Tibial artery (tissue), 4 donors: Measurements from ENCODE around the gene ZNF341.

ENCODE experiments used
- DNase-seq, 2 donors: peaks; one replicate each; pipeline ENCODE4 v3.0.0-alpha.2; 2019
- H3K27ac ChIP-seq, 2 donors: fragments of 200-600 bp; sonication (generic) in 1 of 2; 1 replicate in 1 of 2; 2 replicates in 1 of 2; pipeline ENCODE4 v1.5.1; 2018 to 2019; ENCODE audit warnings: mild to moderate bottlenecking in 1 of 2
- H3K27me3 ChIP-seq, 2 donors: fragments of 200-600 bp; sonication (generic) in 1 of 2; one replicate each; pipeline versions ENCODE4 v1.5.1 to v1.6.0; 2016 to 2019
- H3K36me3 ChIP-seq, 3 donors: fragments of 200-600 bp; sonication (generic) in 2 of 3; one replicate each; pipeline ENCODE4 v1.5.1; 2016 to 2019; ENCODE audit warnings: mild to moderate bottlenecking in 2 of 3
- H3K4me1 ChIP-seq, 4 donors: fragments of 200-600 bp; sonication (generic) in 2 of 4; 1 replicate in 3 of 4; 2 replicates in 1 of 4; pipeline ENCODE4 v1.5.1; 2016 to 2019
- H3K4me3 ChIP-seq, 2 donors: fragments of 200-600 bp; sonication (generic) in 1 of 2; 1 replicate in 1 of 2; 2 replicates in 1 of 2; pipeline ENCODE4 v1.5.1; 2018 to 2019; ENCODE audit warnings: mild to moderate bottlenecking in 2 of 2
- H3K9me3 ChIP-seq, 3 donors: fragments of 200-600 bp; sonication (generic) in 1 of 3; one replicate each; pipeline ENCODE4 v1.5.1; 2016 to 2019
- intact Hi-C: fragments of 100-400 bp; cut with DNase I; formaldehyde crosslinking; loops from one replicate; pipeline ENCODE4 v1.15.0; 2023; ENCODE audit warnings: low total_unique reads
- TF ChIP-seq, protein P1 (sequence below), 2 experiments: fragments of 200-600 bp in 1 of 2; fragments of 450-650 bp in 1 of 2; IDR thresholded peaks; one replicate each; pipeline ENCODE4 v1.5.1; 2017 to 2019; ENCODE audit warnings: antibody characterized with exemption in 2 of 2, mild to moderate bottlenecking in 1 of 2, moderate library complexity in 1 of 2

ZNF341 gene

DNA sequence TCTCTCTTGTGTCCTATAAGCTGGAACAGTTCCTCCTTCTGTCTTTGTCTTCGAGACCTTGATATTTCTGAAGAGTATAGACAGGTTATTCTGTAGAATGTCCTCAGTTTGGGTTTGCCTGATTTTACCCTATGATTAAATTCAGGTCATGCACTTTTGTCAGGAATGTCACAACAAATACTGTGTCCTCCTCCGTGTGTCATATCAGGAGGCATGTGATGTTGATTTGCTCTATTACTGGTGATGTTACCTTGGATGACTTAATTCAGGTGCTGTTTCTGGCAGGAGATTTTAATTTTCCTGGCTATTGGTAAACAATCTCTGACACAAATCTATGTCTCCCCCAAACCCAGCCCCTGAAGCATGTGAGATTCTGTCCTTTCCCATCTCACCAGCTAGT, 46.0 kb downstream of the ZNF341 start:
- no peaks in the 10 kb centered on the region for H3K9me3 ChIP-seq
- no peaks in the 10 kb centered on the region for H3K4me1 ChIP-seq
- H3K27ac ChIP-seq, result no peak overlapping the region
- H3K4me3 ChIP-seq, result no peak overlapping the region
- peaks cover 0 to 25% (median 12%) of the 10 kb centered on the region in 3 donors for H3K36me3 ChIP-seq
- TF ChIP-seq, protein P1, sequence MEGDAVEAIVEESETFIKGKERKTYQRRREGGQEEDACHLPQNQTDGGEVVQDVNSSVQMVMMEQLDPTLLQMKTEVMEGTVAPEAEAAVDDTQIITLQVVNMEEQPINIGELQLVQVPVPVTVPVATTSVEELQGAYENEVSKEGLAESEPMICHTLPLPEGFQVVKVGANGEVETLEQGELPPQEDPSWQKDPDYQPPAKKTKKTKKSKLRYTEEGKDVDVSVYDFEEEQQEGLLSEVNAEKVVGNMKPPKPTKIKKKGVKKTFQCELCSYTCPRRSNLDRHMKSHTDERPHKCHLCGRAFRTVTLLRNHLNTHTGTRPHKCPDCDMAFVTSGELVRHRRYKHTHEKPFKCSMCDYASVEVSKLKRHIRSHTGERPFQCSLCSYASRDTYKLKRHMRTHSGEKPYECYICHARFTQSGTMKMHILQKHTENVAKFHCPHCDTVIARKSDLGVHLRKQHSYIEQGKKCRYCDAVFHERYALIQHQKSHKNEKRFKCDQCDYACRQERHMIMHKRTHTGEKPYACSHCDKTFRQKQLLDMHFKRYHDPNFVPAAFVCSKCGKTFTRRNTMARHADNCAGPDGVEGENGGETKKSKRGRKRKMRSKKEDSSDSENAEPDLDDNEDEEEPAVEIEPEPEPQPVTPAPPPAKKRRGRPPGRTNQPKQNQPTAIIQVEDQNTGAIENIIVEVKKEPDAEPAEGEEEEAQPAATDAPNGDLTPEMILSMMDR (IDR thresholded peaks at IDR 0.05), result no peak
- DNase-seq, result no peak
- intact Hi-C loops, result no loop called here
- no peaks in the 10 kb centered on the region for H3K27me3 ChIP-seq

DNA sequence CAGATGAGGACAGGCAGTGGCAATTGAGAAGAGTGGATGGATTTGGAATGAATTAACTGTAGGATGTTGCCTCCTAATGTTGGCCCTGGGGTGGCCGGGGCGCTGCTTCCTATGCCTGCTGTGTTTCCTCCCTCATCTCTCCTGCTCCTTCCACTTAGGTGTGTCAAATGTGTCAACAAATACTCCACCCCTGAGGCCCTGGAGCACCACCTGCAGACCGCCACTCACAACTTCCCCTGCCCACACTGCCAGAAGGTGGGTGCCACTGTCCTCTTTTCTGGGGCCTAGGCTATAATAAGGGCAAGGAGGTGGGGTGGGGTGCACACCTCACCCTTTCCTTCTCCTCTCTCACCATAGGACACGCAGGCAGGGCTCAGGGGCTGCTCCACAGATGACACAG, 49.3 kb downstream of the ZNF341 start:
- intact Hi-C loops, result no loop called here
- no peaks in the 10 kb centered on the region for H3K4me1 ChIP-seq
- H3K9me3 ChIP-seq, result no peaks in the 10 kb centered on the region
- no peak overlapping the region for H3K27ac ChIP-seq
- DNase-seq, result no peak
- H3K27me3 ChIP-seq, result no peaks in the 10 kb centered on the region
- TF ChIP-seq, protein P1 (IDR thresholded peaks at IDR 0.05), result no peak
- H3K4me3 ChIP-seq, result no peak overlapping the region
- peaks cover 0 to 23% (median 12%) of the 10 kb centered on the region in 3 donors for H3K36me3 ChIP-seq

DNA sequence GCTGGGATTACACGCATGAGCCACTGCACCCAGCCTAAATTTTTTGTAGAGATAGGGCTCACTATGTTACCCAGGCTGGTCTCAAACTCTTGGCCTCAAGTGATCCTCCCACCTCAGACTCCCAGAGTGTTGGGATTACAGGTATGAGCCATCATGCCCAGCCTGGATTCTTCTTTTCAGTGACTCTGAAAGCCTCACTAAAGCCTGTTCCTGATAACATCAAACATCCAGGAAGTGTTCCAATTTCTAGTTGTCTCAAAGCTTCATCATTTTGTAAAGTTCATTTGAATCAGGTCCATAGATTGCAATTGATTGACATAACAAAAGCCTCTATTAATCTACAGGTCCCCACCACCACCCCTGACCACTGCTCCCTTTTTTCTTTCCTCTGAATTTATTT, 50.1 kb downstream of the ZNF341 start:
- peaks cover 0 to 23% (median 12%) of the 10 kb centered on the region in 3 donors for H3K36me3 ChIP-seq
- intact Hi-C loops, result no loop called here
- no peak for DNase-seq
- H3K4me1 ChIP-seq, result no peaks in the 10 kb centered on the region
- no peak overlapping the region for H3K4me3 ChIP-seq
- H3K27me3 ChIP-seq, result no peaks in the 10 kb centered on the region
- no peaks in the 10 kb centered on the region for H3K9me3 ChIP-seq
- TF ChIP-seq, protein P1 (IDR thresholded peaks at IDR 0.05), result no peak
- no peak overlapping the region for H3K27ac ChIP-seq

DNA sequence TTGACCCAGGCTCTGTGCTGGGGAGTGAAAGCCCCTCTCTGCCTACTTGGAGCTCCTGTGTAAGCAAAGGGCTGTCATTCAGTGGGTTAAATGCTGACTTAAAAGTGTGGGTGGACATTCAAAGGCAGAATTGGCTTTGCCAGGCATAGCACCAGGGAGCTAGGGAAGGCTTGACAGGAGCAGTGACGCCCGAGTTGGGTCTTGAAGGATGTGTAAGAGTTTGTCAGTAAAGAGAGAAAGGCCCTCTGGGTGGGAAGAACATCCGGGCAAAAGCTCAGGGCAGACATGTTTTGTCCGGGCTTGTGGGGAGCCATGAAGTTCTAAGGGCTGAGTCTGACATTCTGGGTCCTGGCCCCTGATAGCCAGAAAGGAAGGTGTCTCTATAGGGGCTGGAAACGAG, 51.5 kb downstream of the ZNF341 start:
- Histone ChIP-seq H3K4me3 (no peak overlapping the region), H3K27ac (no peak overlapping the region), H3K4me1 (no peaks in the 10 kb centered on the region), H3K9me3 (no peaks in the 10 kb centered on the region), H3K27me3 (no peaks in the 10 kb centered on the region), H3K36me3 (peaks cover 0 to 23% (median 12%) of the 10 kb centered on the region in 3 donors)
- no peak for DNase-seq
- intact Hi-C loops, result no loop called here
- TF ChIP-seq, protein P1 (IDR thresholded peaks at IDR 0.05), result no peak

DNA sequence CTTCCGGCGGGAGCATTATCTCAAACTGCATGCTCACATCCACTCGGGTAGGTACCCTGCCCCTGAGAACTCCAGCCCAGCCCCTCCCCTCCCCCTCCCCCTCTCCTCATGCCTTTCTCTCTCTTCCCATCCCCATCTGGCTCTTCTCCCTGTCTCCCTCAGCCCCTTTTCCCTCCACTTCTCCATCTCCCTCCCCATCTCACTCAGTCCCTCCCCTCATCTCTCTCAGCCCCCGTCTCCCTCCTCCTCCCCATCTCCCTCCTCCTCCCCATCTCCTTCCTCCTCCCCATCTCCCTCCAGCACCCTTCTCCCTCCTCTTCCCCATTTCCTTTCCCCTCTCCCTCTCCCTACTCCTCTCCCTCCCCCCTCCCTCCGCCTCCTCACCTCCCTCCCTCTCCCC, 52.0 kb downstream of the ZNF341 start:
- intact Hi-C loops, result no loop called here
- no peaks in the 10 kb centered on the region for H3K9me3 ChIP-seq
- no peaks in the 10 kb centered on the region for H3K27me3 ChIP-seq
- peaks cover 0 to 3% (median 0%) of the 10 kb centered on the region in 4 donors for H3K4me1 ChIP-seq
- DNase-seq, result no peak
- TF ChIP-seq, protein P1 (IDR thresholded peaks at IDR 0.05), result no peak
- no peak overlapping the region for H3K4me3 ChIP-seq
- peaks cover 0 to 27% (median 12%) of the 10 kb centered on the region in 3 donors for H3K36me3 ChIP-seq
- H3K27ac ChIP-seq, result no peak overlapping the region

DNA sequence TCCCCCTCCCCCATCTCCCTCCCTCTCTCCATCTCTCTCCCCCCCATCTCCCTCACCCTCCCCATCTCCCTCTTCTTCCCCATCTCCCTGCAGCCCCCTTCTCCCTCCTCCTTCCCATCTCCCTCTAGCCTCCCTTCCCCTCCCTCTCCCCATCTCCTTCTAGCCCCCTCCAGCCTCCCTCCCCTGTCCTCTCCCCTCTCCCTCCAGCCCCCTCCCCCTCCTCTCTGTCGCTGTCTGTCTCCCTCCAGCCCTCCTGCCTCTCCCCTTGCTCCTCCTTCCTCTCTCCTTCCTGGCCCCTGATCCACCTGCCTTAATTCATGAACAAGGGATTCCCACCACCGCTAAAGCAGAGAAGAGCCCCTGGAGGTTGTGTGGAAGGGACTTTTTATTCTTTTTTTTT, 52.4 kb downstream of the ZNF341 start:
- H3K27ac ChIP-seq, result no peak overlapping the region
- H3K9me3 ChIP-seq, result no peaks in the 10 kb centered on the region
- no peak for DNase-seq
- TF ChIP-seq, protein P1 (IDR thresholded peaks at IDR 0.05), result no peak
- H3K27me3 ChIP-seq, result no peaks in the 10 kb centered on the region
- H3K4me3 ChIP-seq, result no peak overlapping the region
- H3K36me3 ChIP-seq, result peaks cover 0 to 31% (median 12%) of the 10 kb centered on the region in 3 donors
- intact Hi-C loops, result no loop called here
- peaks cover 0 to 3% (median 0%) of the 10 kb centered on the region in 4 donors for H3K4me1 ChIP-seq
